Type B pancreatic cell (in vitro differentiated cells): ENCODE measurements around the gene ANK3. TPM values are rescaled to one million over a fixed set of nuclear protein-coding genes. Genes with fewer than 3 reads are reported as not detected.
A peak's percentile ranks its signal among the peaks of the same experiment; 100 is the strongest.

Experiments
- DNase-seq: peaks from one replicate; pipeline ENCODE4 v3.0.0; 2021; ENCODE audit warnings: mixed read lengths; ENCODE audit not compliant: unreplicated experiment; ENCODE audit errors: extremely low spot score
- H3K27ac Mint-ChIP-seq: 2 replicates; pipeline ENCODE4 v1.8.0; 2021; ENCODE audit warnings: mild to moderate bottlenecking, mixed read lengths
- H3K27me3 Mint-ChIP-seq: 2 replicates; pipeline ENCODE4 v1.8.0; 2021; ENCODE audit warnings: mixed read lengths
- H3K36me3 Mint-ChIP-seq: 2 replicates; pipeline ENCODE4 v1.8.0; 2021; ENCODE audit warnings: mixed read lengths
- H3K4me1 Mint-ChIP-seq: one replicate; pipeline ENCODE4 v1.8.0; 2021; ENCODE audit warnings: mixed read lengths; ENCODE audit not compliant: unreplicated experiment
- H3K4me3 Mint-ChIP-seq: 2 replicates; pipeline ENCODE4 v1.8.0; 2021; ENCODE audit warnings: mild to moderate bottlenecking, mixed read lengths
- H3K9me3 Mint-ChIP-seq: 2 replicates; pipeline ENCODE4 v1.8.0; 2021; ENCODE audit warnings: mixed read lengths
- CTCF ChIP-seq: fragments of 200-600 bp; sonication (generic); conservative IDR thresholded peaks from 2 replicates; pipeline ENCODE4 v1.5.0; 2021; ENCODE audit warnings: antibody characterized with exemption, mild to moderate bottlenecking
- total RNA-seq: library from RNA; stranded (reverse); gene quantifications from 2 replicates; pipeline ENCODE4 v1.2.1, GENCODE V29; 2021; ENCODE audit warnings: low replicate concordance

ANK3 gene
- total RNA-seq, 1 donor from 2014 or later = 90.2 TPM

GRCh38 chr10:60304829-60305379, 84.8 kb downstream of the ANK3 start:
- H3K27ac Mint-ChIP-seq = peak overlapping the region; percentile 23
- peaks cover 2% of the 10 kb centered on the region for H3K9me3 Mint-ChIP-seq
- no peaks in the 10 kb centered on the region for H3K36me3 Mint-ChIP-seq
- no peak for TF ChIP-seq CTCF
- H3K4me3 Mint-ChIP-seq = no peak overlapping the region
- no peak for DNase-seq
- H3K4me1 Mint-ChIP-seq = peaks cover 18% of the 10 kb centered on the region
- H3K27me3 Mint-ChIP-seq = no peaks in the 10 kb centered on the region

- H3K36me3 Mint-ChIP-seq = no peaks in the 10 kb centered on the region
- peaks cover 21% of the 10 kb centered on the region for H3K4me1 Mint-ChIP-seq
- H3K27me3 Mint-ChIP-seq = no peaks in the 10 kb centered on the region
- TF ChIP-seq CTCF = no peak
- no peak overlapping the region for H3K4me3 Mint-ChIP-seq
- H3K27ac Mint-ChIP-seq = no peak overlapping the region
- no peak for DNase-seq
- peaks cover 5% of the 10 kb centered on the region for H3K9me3 Mint-ChIP-seq
Observed at GRCh38 chr10:60303778-60304177, 85.9 kb downstream of the ANK3 start.

- no peak for TF ChIP-seq CTCF
- Mint-ChIP-seq H3K4me3 (no peak overlapping the region), H3K27me3 (no peaks in the 10 kb centered on the region), H3K27ac (no peak overlapping the region), H3K36me3 (no peaks in the 10 kb centered on the region), H3K9me3 (peaks cover 5% of the 10 kb centered on the region), H3K4me1 (peaks cover 12% of the 10 kb centered on the region)
- DNase-seq = no peak
Observed at GRCh38 chr10:60299961-60300883, 89.5 kb downstream of the ANK3 start.

GRCh38 chr10:60299390-60299778, 90.3 kb downstream of the ANK3 start:
- H3K4me3 Mint-ChIP-seq = no peak overlapping the region
- H3K4me1 Mint-ChIP-seq = peaks cover 5% of the 10 kb centered on the region
- DNase-seq = no peak
- no peaks in the 10 kb centered on the region for H3K27me3 Mint-ChIP-seq
- H3K27ac Mint-ChIP-seq = no peak overlapping the region
- H3K36me3 Mint-ChIP-seq = no peaks in the 10 kb centered on the region
- TF ChIP-seq CTCF = no peak
- H3K9me3 Mint-ChIP-seq = peaks cover 5% of the 10 kb centered on the region

- H3K27ac Mint-ChIP-seq = no peak overlapping the region
- no peaks in the 10 kb centered on the region for H3K36me3 Mint-ChIP-seq
- H3K4me3 Mint-ChIP-seq = no peak overlapping the region
Observed at GRCh38 chr10:60298408-60299389, 91.0 kb downstream of the ANK3 start.

More at GRCh38 chr10:60298408-60299389, 91.0 kb downstream of the ANK3 start:
- no peak for TF ChIP-seq CTCF
- Mint-ChIP-seq H3K9me3 (peaks cover 5% of the 10 kb centered on the region), H3K27me3 (no peaks in the 10 kb centered on the region), H3K4me1 (peaks cover 11% of the 10 kb centered on the region)
- no peak for DNase-seq
